Psoas muscle (tissue), 8 donors: Measurements from ENCODE around the gene GANC. TPM values are rescaled to one million over a fixed set of nuclear protein-coding genes. Genes with fewer than 3 reads are reported as not detected.

Source experiments
- ATAC-seq, 4 donors: fragments of 200-7000 bp; cut with Tn5 transposase; one replicate each; pipeline ENCODE4 v1.9.1; 2020; ENCODE audit warnings: moderate library complexity in 3 of 4, mild to moderate bottlenecking in 2 of 4
- DNase-seq, 2 donors: peaks; one replicate each; pipeline ENCODE4 v3.0.0-alpha.2; 2020
- H3K27ac ChIP-seq: fragments of 200-600 bp; one replicate; pipeline ENCODE4 v1.8.0; 2022
- H3K27me3 ChIP-seq, 3 donors: fragments of 200-600 bp in 1 of 3; one replicate each; pipeline versions ENCODE4 v1.6.1 to v1.8.0; 2013 to 2022; ENCODE audit warnings: low read length in 2 of 3, mild to moderate bottlenecking in 2 of 3, moderate library complexity in 1 of 3; ENCODE audit not compliant: insufficient read depth in 3 of 3
- H3K36me3 ChIP-seq, 2 donors: fragments of 200-600 bp in 1 of 2; one replicate each; pipeline versions ENCODE4 v1.6.1 to v1.8.0; 2013 to 2022; ENCODE audit warnings: low read depth in 1 of 2, mild to moderate bottlenecking in 1 of 2, moderate library complexity in 1 of 2; ENCODE audit not compliant: insufficient read depth in 1 of 2
- H3K4me1 ChIP-seq: fragments of 200-600 bp; one replicate; pipeline ENCODE4 v1.8.0; 2022
- H3K4me3 ChIP-seq: fragments of 200-600 bp; one replicate; pipeline ENCODE4 v1.8.0; 2022; ENCODE audit warnings: mild to moderate bottlenecking
- H3K9me3 ChIP-seq: fragments of 200-600 bp; one replicate; pipeline ENCODE4 v1.8.0; 2022
- WGBS, 3 donors: extraction: QIAGEN DNeasy Blood & Tissue Kit; methylation state at CpG; one replicate each; pipeline versions ENCODE4 v1.1.6 to v1.1.7; 2013; 5-methylcytosine and 5-hydroxymethylcytosine counted together
- intact Hi-C, 2 donors: fragments of 100-400 bp; cut with DNase I; formaldehyde crosslinking; loops; one replicate each; pipeline versions ENCODE4 v1.11.0 to v1.14.2; 2022
- polyA plus RNA-seq, 3 donors: library from polyadenylated mRNA; stranded (reverse); fragments of 200-250 nt; gene quantifications; one replicate each; pipeline ENCODE4 v1.2.3, GENCODE V29; 2013
- total RNA-seq, 4 donors: library from RNA; stranded (reverse); fragmentation: NEBNext Ultra II Directional in 2 of 4; extraction: Animal tissue kit (Norgen Biotek cat#: 25700) in 2 of 4; gene quantifications; one replicate each; pipeline versions ENCODE4 v1.2.1 to v1.2.4, GENCODE V29; 2021 to 2023
- TF ChIP-seq, protein P1 (sequence below): fragments of 200-600 bp; IDR thresholded peaks from one replicate; pipeline ENCODE4 v1.8.0; 2022; ENCODE audit warnings: antibody characterized with exemption
- donor health status: healthy with polysubstance abuse.
- donor health status: DM: no; HTN: no; CAD: no; lungs with moderate emphysema.
- donor health status: Bipolar disorder and iron deficiency.
- donor health status: healthy.
- donor health status: DM: yes; HTN: yes; CAD: no.
- donor health status: DM: no; HTN: no; CAD: no.
- donor health status: DM: no; HTN: no; CAD: no.
- donor health status: DM: yes; HTN: yes; CAD: no.

GANC gene
- total and polyA plus RNA-seq, 7 donors, result 4.9 to 37.7 (median 20.3) TPM

DNA sequence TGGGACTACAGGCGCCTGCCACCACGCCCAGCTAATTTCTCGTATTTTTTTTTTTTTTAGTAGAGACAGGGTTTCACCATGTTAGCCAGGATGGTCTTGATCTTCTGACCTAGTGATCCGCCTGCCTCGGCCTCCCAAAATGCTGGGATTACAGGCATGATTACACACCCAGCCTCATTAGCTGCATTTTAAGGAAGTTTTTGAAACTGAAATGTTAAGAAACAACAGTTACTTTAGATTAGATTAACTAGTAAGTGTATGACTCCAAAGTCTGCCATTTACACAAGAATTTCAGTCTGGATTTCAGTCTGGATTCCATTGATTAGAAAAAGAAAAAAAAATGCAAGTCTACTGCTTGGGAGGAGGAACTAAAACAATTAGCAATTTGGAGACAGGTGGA lies 40.4 kb upstream of the GANC start:
- DNase-seq (no peak), ATAC-seq (no peak)
- no peaks in the 10 kb centered on the region for H3K9me3 ChIP-seq
- TF ChIP-seq, protein P1, sequence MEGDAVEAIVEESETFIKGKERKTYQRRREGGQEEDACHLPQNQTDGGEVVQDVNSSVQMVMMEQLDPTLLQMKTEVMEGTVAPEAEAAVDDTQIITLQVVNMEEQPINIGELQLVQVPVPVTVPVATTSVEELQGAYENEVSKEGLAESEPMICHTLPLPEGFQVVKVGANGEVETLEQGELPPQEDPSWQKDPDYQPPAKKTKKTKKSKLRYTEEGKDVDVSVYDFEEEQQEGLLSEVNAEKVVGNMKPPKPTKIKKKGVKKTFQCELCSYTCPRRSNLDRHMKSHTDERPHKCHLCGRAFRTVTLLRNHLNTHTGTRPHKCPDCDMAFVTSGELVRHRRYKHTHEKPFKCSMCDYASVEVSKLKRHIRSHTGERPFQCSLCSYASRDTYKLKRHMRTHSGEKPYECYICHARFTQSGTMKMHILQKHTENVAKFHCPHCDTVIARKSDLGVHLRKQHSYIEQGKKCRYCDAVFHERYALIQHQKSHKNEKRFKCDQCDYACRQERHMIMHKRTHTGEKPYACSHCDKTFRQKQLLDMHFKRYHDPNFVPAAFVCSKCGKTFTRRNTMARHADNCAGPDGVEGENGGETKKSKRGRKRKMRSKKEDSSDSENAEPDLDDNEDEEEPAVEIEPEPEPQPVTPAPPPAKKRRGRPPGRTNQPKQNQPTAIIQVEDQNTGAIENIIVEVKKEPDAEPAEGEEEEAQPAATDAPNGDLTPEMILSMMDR, result no peak
- H3K27me3 ChIP-seq, result no peaks in the 10 kb centered on the region
- no peak overlapping the region for H3K4me3 ChIP-seq
- 67 to 79% (median 77%) methylated on average over 5 of the region's 5 CpGs for WGBS, 3 donors
- intact Hi-C loops, result no loop called here
- peaks cover 5 to 100% of the 10 kb centered on the region in 2 donors for H3K36me3 ChIP-seq
- H3K4me1 ChIP-seq, result no peaks in the 10 kb centered on the region
- H3K27ac ChIP-seq, result no peak overlapping the region

DNA sequence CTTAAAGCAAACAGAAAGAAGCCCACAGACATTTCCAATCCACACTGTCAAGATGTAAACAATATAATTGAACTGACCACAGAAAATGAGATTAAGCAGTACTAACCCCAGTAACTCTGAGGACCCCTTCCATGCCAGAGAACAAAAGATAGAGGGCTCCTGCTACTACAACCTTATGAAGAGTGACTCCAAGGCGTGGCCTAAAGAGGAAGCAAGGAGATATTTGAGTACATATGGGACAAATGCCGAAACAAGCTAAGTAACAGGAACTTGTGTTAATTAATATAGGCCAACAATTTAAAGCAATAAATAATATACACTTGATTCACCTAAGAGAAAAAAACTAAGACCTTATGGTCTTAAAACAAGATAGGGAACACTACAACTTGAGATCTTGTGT lies 39.9 kb upstream of the GANC start:
- ATAC-seq (no peak), DNase-seq (no peak)
- H3K27ac ChIP-seq, result no peak overlapping the region
- H3K9me3 ChIP-seq, result no peaks in the 10 kb centered on the region
- no peaks in the 10 kb centered on the region for H3K4me1 ChIP-seq
- 88 to 96% (median 90%) methylated on average over 2 of the region's 2 CpGs for WGBS, 3 donors
- intact Hi-C loops, result no loop called here
- peaks cover 5 to 100% of the 10 kb centered on the region in 2 donors for H3K36me3 ChIP-seq
- TF ChIP-seq, protein P1, result no peak
- H3K4me3 ChIP-seq, result no peak overlapping the region
- no peaks in the 10 kb centered on the region for H3K27me3 ChIP-seq

DNA sequence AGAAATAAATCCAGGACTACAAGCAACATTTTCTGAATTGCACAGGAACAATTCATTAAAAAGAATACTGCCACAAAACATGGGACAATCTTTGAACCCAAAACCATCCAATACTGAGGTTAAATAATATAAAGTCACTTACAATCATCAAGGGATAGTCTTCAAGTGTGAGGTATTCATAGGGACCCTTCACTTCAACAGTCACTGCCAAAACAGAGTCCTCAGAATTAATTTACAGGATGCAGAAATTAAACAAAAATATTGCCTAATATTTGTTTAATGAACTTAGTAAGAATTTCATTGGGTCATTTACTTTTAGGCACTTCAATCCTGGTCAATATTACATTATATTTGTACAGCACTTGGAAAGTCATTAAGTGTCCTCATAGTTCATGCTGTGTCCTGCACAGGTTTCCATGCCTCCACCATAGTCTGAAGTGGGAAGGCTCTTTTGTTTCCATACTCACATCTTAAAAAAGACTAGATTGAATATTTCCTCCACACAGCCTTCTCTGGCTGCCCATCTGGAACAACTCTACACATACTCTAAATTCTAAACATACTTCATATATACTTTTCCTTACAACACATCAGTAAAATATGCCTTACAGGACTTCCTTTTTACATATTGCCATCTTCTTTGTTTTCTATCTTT lies 33.3 kb upstream of the GANC start:
- H3K9me3 ChIP-seq, result no peaks in the 10 kb centered on the region
- H3K27ac ChIP-seq, result no peak overlapping the region
- H3K4me3 ChIP-seq, result no peak overlapping the region
- H3K4me1 ChIP-seq, result no peaks in the 10 kb centered on the region
- ATAC-seq, result no peak
- no peak for DNase-seq
- intact Hi-C loops, result no loop called here
- peaks cover 8 to 87% of the 10 kb centered on the region in 2 donors for H3K36me3 ChIP-seq
- no peaks in the 10 kb centered on the region for H3K27me3 ChIP-seq
- TF ChIP-seq, protein P1, result no peak

DNA sequence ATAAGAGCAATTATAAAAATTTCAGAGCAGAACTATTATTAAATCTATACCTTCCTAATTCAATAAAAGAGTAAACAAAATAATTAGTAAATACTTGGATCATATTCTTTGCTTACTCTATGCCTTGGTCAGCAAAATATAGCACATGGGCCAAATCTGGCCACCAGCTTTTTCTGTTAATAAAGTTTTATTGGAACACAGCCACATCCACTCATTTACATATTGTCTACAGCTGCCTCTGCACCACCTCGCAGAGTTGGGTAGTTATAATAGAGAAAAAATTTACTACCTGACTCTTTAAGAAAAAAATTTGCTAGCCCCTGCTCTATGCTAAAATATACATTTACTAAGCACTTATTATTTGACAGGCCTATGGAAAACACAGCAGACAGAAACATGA lies 32.2 kb upstream of the GANC start:
- no peak overlapping the region for H3K27ac ChIP-seq
- H3K36me3 ChIP-seq, result peaks cover 5 to 75% of the 10 kb centered on the region in 2 donors
- H3K27me3 ChIP-seq, result no peaks in the 10 kb centered on the region
- TF ChIP-seq, protein P1, result no peak
- ATAC-seq (no peak), DNase-seq (no peak)
- no peaks in the 10 kb centered on the region for H3K4me1 ChIP-seq
- no peak overlapping the region for H3K4me3 ChIP-seq
- intact Hi-C loops, result no loop called here
- 93 to 100% (median 93%) methylated on average over 1 of the region's 1 CpG for WGBS, 3 donors
- no peaks in the 10 kb centered on the region for H3K9me3 ChIP-seq

DNA sequence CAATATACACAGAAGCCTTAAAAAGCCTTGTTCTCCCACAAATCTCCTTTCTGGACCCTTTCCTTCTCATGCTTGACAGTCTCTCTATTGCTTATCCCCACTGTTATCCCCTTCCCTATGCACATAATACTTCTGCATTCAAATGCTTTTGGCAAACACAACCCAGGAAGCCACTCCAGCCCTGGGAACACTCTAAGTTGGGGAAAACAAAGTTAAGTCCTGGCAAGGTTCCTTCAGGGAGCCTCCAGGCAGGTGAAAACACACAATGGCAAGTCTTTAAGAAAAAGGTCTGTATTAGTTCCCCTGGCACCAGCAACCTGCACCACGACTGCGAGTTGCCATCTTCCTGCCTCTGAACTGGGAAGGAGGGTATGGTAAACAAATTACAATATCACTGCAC lies 19.7 kb upstream of the GANC start:
- intact Hi-C loops, result no loop called here
- 92 to 94% (median 93%) methylated on average over 2 of the region's 2 CpGs for WGBS, 3 donors
- ATAC-seq, result no peak
- Histone ChIP-seq H3K36me3 (peaks cover 2 to 45% of the 10 kb centered on the region in 2 donors), H3K4me3 (no peak overlapping the region), H3K4me1 (no peaks in the 10 kb centered on the region), H3K9me3 (no peaks in the 10 kb centered on the region), H3K27ac (no peak overlapping the region), H3K27me3 (no peaks in the 10 kb centered on the region)
- TF ChIP-seq, protein P1, result no peak
- DNase-seq, result no peak
